ENCODE results near the gene MYEOV.

Gene MYEOV

DNA sequence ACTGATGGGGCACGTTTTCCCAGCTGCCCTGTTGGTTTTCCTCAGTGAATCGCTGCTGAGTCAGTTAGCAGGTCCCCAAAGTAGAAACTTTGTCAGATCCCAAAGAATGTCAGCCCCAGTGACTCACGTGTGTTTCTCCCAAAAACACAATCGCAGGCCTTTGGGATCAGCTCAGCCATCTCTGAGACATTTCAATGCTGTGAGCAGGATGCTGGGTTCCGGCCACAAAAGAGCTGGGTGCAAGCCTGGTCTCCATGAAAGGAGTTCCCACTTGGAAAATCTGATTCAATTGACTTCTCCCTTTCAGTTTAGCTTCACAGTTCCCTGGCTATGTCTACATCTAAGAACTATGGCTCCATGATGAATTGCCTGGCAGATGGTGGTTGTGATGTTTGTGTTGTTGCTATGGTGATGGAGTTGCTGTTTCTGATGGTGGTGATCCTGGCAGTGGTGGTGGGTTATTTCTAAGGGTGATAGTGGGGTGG, 28.0 kb downstream of the MYEOV start:
- H3K27me3 ChIP-seq (ENCODE audit: insufficient read depth, low read length), result no peaks in the 10 kb centered on the region

DNA sequence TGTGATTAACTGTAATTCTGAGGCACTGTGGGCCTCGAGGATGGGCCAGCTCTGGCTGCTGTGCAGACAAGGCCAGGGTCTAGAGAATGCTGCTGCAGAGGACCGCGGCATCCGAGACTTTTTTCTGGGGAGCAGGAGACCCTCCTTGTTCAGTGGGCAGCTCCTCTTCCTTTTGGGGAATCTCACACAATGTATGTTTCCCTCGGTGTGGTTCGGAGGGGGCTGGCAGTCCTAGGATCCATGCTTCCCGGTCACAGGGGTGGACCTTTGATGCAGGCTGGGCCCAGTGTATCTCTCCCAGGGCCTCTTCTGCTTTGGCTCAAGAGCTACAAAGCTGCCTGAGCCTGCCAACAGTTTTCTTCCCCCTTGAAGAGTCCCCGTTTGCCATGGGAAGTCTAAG, 31.5 kb downstream of the MYEOV start:
- Histone ChIP-seq H3K4me3 (ENCODE audit: low read length) (no peak overlapping the region), H3K9me3 (ENCODE audit: low read length) (peaks cover 8% of the 10 kb centered on the region), H3K4me1 (ENCODE audit: insufficient read depth, low read length) (no peaks in the 10 kb centered on the region), H3K27me3 (ENCODE audit: insufficient read depth, low read length) (no peaks in the 10 kb centered on the region), H2AFZ (ENCODE audit: low read depth, low read length) (no peak overlapping the region), H3K36me3 (ENCODE audit: insufficient read depth, low read length) (no peaks in the 10 kb centered on the region)

More for the DNA sequence above, 28.0 kb downstream of the MYEOV start:
- H3K4me1 ChIP-seq (ENCODE audit: insufficient read depth, low read length), result no peaks in the 10 kb centered on the region
- H3K9me3 ChIP-seq (ENCODE audit: low read length), result peaks cover 7% of the 10 kb centered on the region
- H3K36me3 ChIP-seq (ENCODE audit: insufficient read depth, low read length), result no peaks in the 10 kb centered on the region
- no peak overlapping the region for H2AFZ ChIP-seq (ENCODE audit: low read depth, low read length)
- H3K4me3 ChIP-seq (ENCODE audit: low read length), result no peak overlapping the region

DNA sequence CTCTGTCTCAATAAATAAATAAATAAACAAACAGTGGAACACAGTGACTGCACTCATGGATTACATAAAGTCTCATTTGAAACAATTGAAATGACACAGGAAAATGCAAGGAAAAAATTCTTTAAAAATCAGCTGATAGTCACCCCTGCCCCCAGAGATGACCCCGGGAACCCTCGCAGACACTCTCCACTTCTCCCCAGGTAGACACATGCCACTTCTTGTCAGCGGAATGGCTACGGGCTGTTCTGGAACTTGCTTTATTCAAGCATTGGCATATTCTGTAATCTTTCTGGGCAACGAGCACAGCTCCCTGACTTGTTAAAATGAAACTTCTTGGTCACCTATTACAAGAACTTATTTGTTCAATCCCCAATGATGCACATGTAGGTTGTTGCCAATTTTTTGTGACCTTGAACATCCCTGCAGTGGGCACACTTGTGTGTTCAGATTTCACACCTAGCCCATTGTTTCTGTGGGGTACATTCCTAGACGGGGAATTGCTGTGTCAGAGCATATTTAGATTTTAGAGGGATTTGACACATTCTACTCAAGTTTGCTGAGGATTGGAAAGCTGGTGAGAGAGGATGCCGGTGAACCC, 32.8 kb downstream of the MYEOV start:
- Histone ChIP-seq H3K4me3 (ENCODE audit: low read length) (no peak overlapping the region), H2AFZ (ENCODE audit: low read depth, low read length) (no peak overlapping the region), H3K27me3 (ENCODE audit: insufficient read depth, low read length) (no peaks in the 10 kb centered on the region), H3K36me3 (ENCODE audit: insufficient read depth, low read length) (no peaks in the 10 kb centered on the region), H3K9me3 (ENCODE audit: low read length) (peaks cover 9% of the 10 kb centered on the region), H3K4me1 (ENCODE audit: insufficient read depth, low read length) (no peaks in the 10 kb centered on the region)

DNA sequence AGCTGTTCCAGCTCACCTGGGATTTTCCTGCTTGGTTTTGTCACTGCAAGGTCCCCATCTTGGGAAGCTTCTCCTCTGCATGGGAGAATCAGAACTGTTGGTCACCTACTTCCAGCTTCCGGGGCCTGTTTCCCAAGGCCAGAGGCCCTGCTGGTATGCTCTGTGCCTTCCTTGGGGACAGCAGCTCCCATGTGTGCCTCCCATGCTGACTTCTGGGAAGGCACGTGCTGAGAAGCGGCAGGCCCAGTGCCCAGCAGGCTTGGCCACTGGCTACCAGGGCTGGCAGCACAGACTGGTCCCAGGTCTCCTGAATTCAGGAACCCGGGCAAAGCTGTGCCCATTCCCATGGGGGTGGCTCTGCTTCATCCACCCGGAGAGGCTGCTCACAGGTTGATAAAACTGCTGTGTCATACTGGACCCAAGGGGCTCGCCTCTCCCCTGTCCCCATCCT, 33.8 kb downstream of the MYEOV start:
- H3K9me3 ChIP-seq (ENCODE audit: low read length), result peaks cover 5% of the 10 kb centered on the region
- H3K4me3 ChIP-seq (ENCODE audit: low read length), result no peak overlapping the region
- no peaks in the 10 kb centered on the region for H3K4me1 ChIP-seq (ENCODE audit: insufficient read depth, low read length)
- H2AFZ ChIP-seq (ENCODE audit: low read depth, low read length), result no peak overlapping the region
- no peaks in the 10 kb centered on the region for H3K27me3 ChIP-seq (ENCODE audit: insufficient read depth, low read length)
- no peaks in the 10 kb centered on the region for H3K36me3 ChIP-seq (ENCODE audit: insufficient read depth, low read length)

DNA sequence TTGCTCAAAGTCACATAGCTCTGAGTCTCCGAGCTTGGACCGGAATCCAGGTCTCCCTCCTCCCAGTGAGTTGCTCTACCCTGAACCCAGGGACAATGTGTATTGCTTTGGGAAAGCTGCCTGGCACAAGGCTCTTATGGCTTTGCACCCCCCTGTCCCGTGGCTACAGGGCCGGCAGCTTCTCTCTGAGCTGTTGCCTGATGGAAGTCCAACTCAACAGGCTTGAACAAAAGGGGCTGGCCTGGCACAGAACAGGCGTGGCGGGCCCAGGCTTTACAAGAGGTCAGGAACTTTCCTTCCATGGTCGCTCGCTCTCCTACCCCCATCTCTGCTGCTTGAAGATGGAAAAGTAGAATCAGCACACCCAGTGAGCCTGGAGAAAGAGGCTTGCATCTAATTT, 34.3 kb downstream of the MYEOV start:
- Histone ChIP-seq H2AFZ (ENCODE audit: low read depth, low read length) (no peak overlapping the region), H3K4me3 (ENCODE audit: low read length) (no peak overlapping the region), H3K27me3 (ENCODE audit: insufficient read depth, low read length) (no peaks in the 10 kb centered on the region), H3K9me3 (ENCODE audit: low read length) (peaks cover 5% of the 10 kb centered on the region), H3K36me3 (ENCODE audit: insufficient read depth, low read length) (no peaks in the 10 kb centered on the region), H3K4me1 (ENCODE audit: insufficient read depth, low read length) (no peaks in the 10 kb centered on the region)

DNA sequence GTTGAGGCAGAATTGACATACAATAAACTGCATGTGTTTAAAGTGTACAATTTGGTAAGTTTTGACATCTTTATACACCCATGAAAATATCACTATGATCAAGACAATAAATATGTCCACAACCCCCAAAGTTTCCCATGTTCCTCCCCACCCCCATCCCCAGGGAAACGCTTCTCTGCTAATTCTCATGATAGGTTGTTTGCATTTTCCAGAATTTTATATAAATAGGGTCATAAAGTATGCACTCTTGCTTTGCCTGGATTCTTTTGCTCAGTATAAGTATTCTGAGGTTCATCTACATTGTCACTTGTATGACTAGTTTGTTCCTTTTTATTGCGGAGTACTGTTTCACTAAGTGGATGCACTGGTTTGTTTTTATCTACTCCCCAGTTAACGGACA, 35.6 kb downstream of the MYEOV start:
- no peaks in the 10 kb centered on the region for H3K4me1 ChIP-seq (ENCODE audit: insufficient read depth, low read length)
- H3K27me3 ChIP-seq (ENCODE audit: insufficient read depth, low read length), result no peaks in the 10 kb centered on the region
- peaks cover 2% of the 10 kb centered on the region for H3K9me3 ChIP-seq (ENCODE audit: low read length)
- H2AFZ ChIP-seq (ENCODE audit: low read depth, low read length), result no peak overlapping the region
- no peaks in the 10 kb centered on the region for H3K36me3 ChIP-seq (ENCODE audit: insufficient read depth, low read length)
- no peak overlapping the region for H3K4me3 ChIP-seq (ENCODE audit: low read length)

DNA sequence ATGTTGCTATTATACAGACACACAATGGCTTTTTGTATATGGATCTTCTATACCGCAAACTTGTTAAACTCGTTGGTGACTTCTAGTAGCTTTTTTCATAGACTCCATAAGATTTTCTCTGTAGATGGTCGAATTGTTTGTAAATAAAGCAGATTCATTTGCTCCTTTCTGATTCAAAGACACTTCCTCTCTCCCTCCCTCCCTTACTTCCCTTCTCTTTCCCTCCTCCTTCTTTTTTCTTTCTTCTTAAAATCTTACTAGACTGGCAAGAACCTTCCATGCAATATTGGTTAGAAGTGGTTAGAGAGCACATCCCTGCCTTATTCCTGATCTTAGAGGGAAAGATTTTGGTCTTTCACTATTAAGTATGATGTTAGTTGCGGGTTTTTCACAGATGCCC, 36.4 kb downstream of the MYEOV start:
- no peaks in the 10 kb centered on the region for H3K36me3 ChIP-seq (ENCODE audit: insufficient read depth, low read length)
- no peak overlapping the region for H3K4me3 ChIP-seq (ENCODE audit: low read length)

DNA sequence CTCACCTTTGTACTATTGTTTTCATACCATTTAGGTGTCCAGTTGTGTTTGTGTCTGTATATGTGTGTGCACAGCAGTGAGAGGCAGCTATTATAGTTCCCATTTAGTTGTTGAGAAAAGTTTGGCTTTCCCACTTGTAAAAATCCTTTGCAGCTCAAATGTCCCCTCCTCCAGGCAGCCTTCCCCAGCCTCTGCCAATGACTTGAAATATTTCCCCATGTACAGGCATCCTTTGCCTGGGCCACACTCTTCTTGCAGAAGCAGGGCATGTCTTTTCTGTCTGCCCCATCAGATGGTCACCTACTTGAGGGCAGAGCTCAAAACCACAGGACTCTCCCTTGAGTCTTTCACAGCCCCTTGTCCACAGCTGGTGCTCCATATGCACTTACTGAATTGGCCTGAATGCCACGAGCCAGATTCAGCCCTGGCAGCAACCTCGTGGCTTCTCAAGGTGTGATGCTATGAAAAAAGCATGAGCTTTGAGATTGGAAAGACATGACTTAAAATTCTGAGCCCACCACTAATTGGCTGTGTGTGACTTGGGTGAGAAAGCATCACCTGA, 39.3 kb downstream of the MYEOV start:
- no peaks in the 10 kb centered on the region for H3K4me1 ChIP-seq (ENCODE audit: insufficient read depth, low read length)
- H3K9me3 ChIP-seq (ENCODE audit: low read length), result peaks cover 2% of the 10 kb centered on the region
- H3K27me3 ChIP-seq (ENCODE audit: insufficient read depth, low read length), result no peaks in the 10 kb centered on the region
- H3K4me3 ChIP-seq (ENCODE audit: low read length), result no peak overlapping the region
- no peaks in the 10 kb centered on the region for H3K36me3 ChIP-seq (ENCODE audit: insufficient read depth, low read length)
- no peak overlapping the region for H2AFZ ChIP-seq (ENCODE audit: low read depth, low read length)

More for the DNA sequence above, 36.4 kb downstream of the MYEOV start:
- Histone ChIP-seq H3K27me3 (ENCODE audit: insufficient read depth, low read length) (no peaks in the 10 kb centered on the region), H2AFZ (ENCODE audit: low read depth, low read length) (no peak overlapping the region), H3K4me1 (ENCODE audit: insufficient read depth, low read length) (no peaks in the 10 kb centered on the region), H3K9me3 (ENCODE audit: low read length) (peaks cover 2% of the 10 kb centered on the region)

DNA sequence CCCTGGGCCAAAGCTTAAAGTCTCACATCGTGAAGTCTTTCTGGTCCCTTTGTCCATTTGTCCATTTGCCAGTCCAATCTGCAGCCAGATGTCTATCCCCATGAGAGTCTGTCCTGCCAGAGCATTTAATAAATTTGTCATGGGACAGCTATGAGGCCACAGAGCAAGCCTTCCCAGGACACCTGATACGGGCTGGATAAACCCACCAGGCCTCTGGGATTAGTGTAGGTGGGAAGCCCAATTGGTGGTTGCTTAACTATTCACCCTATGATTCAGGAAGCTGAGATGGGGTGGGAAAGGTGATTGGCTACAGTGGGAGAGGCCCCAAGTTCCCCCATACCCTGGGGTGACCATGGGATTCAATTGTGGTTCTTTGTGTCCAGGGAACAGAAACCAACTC, 39.9 kb downstream of the MYEOV start:
- no peak overlapping the region for H3K4me3 ChIP-seq (ENCODE audit: low read length)
- no peak overlapping the region for H2AFZ ChIP-seq (ENCODE audit: low read depth, low read length)
- peaks cover 2% of the 10 kb centered on the region for H3K9me3 ChIP-seq (ENCODE audit: low read length)
- no peaks in the 10 kb centered on the region for H3K4me1 ChIP-seq (ENCODE audit: insufficient read depth, low read length)
- H3K27me3 ChIP-seq (ENCODE audit: insufficient read depth, low read length), result no peaks in the 10 kb centered on the region
- H3K36me3 ChIP-seq (ENCODE audit: insufficient read depth, low read length), result no peaks in the 10 kb centered on the region

DNA sequence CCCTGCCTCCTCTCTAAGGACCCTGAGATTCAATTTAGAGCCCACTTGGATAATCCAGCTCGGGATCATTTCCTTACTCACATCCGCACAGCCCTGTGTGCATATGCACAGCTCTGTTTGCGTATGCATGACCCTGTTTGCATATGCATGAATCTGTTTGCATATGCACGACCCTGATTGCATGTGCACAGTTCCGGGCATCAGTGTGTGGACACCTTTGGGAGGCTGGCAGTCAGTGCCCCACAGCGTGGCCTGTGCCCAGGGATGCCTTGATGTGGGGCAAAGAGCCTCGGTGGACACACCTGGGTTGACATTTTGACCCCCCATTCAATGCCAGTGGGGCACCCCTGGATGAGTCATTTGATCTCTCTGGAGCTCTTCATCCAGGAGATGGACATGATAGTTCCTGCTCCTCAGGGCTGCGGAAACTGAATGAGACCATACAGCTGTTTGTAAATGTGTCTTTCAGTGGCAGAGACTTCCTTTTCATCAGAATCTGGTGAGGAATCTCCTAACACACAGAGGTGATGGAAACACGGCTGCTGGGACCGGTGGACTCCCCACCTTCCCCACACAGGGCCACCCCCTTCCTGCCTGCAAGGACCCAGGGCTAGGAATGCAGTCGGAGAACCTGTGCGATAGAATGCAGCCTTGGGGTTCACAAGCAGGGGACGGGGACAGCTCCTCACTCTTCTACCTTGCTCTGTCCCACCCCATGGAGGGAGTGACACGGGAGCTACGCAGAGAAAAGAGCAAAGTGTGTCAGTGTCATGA, 41.2 kb downstream of the MYEOV start:
- Histone ChIP-seq H3K9me3 (ENCODE audit: low read length) (peaks cover 2% of the 10 kb centered on the region), H2AFZ (ENCODE audit: low read depth, low read length) (no peak overlapping the region), H3K4me1 (ENCODE audit: insufficient read depth, low read length) (no peaks in the 10 kb centered on the region), H3K36me3 (ENCODE audit: insufficient read depth, low read length) (no peaks in the 10 kb centered on the region), H3K4me3 (ENCODE audit: low read length) (no peak overlapping the region), H3K27me3 (ENCODE audit: insufficient read depth, low read length) (no peaks in the 10 kb centered on the region)

DNA sequence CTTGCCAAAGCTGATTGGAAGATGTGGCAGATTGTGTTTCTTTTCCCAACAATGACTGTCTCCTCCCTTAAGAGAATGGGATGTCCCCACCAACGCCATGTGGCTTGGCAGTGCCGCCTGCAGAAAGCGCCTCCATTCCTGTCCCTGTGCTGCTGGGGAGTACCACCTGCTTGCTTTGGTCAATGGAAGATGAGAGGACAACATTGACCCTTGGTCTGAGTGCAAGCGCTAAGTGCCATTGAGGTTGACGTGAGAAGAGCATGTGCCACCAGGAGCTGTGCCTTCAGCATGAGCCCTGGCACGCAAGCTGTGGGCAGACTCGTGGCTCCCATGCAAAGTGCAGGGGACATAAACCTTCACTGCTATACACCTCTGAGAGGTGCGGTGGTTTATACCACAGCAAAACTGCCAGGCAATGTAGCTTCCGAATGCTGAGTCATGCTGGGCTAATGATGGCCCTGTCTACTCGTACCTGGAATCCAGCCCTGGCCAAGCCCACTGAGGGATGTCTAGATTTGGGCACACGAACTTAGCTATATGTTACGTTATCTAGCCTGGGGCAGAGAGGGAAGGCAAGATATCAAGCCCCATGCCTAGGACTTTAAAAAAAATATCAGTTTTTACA, 41.9 kb downstream of the MYEOV start:
- Histone ChIP-seq H3K4me1 (ENCODE audit: insufficient read depth, low read length) (no peaks in the 10 kb centered on the region), H3K36me3 (ENCODE audit: insufficient read depth, low read length) (no peaks in the 10 kb centered on the region), H3K4me3 (ENCODE audit: low read length) (no peak overlapping the region), H2AFZ (ENCODE audit: low read depth, low read length) (no peak overlapping the region), H3K27me3 (ENCODE audit: insufficient read depth, low read length) (no peaks in the 10 kb centered on the region), H3K9me3 (ENCODE audit: low read length) (no peaks in the 10 kb centered on the region)

DNA sequence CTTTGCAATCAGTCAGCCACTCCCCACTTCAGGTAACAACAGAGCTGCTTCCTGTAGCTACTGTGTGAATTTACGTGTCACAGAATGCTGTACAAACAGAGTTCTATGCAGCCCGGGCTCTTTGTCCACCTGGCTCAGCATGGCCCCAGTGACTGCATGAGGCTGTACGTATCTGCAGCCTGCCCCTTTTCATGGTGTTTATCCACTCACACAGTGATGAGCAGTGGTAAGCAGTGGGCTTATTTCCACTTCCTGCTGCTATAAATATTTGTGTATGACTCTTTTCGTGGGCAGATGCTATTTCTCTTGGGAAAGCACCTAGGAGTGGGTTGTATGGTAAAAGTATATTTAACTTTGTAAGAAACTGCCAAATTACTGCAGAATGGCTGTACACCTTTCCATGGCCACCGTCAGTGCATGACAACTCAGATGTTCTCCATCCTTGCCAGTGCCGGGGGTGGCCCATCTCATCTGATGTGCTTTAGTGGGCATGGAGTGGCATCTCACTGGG, 43.3 kb downstream of the MYEOV start:
- Histone ChIP-seq H3K27me3 (ENCODE audit: insufficient read depth, low read length) (no peaks in the 10 kb centered on the region), H3K36me3 (ENCODE audit: insufficient read depth, low read length) (no peaks in the 10 kb centered on the region), H3K9me3 (ENCODE audit: low read length) (no peaks in the 10 kb centered on the region), H3K4me1 (ENCODE audit: insufficient read depth, low read length) (no peaks in the 10 kb centered on the region), H2AFZ (ENCODE audit: low read depth, low read length) (no peak overlapping the region), H3K4me3 (ENCODE audit: low read length) (no peak overlapping the region)

Measured in neuron (in vitro differentiated cells).